Smooth muscle cell (in vitro differentiated cells): ENCODE measurements around the gene NOS1AP. TPM values are rescaled to one million over a fixed set of nuclear protein-coding genes. Genes with fewer than 3 reads are reported as not detected.

ENCODE experiments used
- DNase-seq: peaks from one replicate; lab custom pipeline; 2025; ENCODE audit not compliant: unreplicated experiment; lab: John Stamatoyannopoulos, UW
- H2AFZ ChIP-seq: fragments of 200-600 bp; sonication (generic); 2 replicates; pipeline ENCODE4 v1.6.0; 2016; ENCODE audit warnings: antibody characterized with exemption, low read depth, mild to moderate bottlenecking
- H3F3A ChIP-seq: fragments of 200-600 bp; sonication (generic); 2 replicates; pipeline ENCODE4 v1.6.0; 2017; ENCODE audit warnings: antibody characterized with exemption, low read depth
- H3K27ac ChIP-seq: fragments of 200-600 bp; sonication (generic); 2 replicates; pipeline ENCODE4 v1.5.1; 2016; ENCODE audit warnings: low read depth, mild to moderate bottlenecking
- H3K27me3 ChIP-seq: fragments of 200-600 bp; sonication (generic); 2 replicates; pipeline ENCODE4 v1.6.1; 2016; ENCODE audit warnings: low read depth, mild to moderate bottlenecking
- H3K36me3 ChIP-seq: fragments of 200-600 bp; sonication (generic); 2 replicates; pipeline ENCODE4 v1.5.1; 2016; ENCODE audit warnings: low read depth
- H3K4me1 ChIP-seq: fragments of 200-600 bp; sonication (generic); 2 replicates; pipeline ENCODE4 v1.5.1; 2016; ENCODE audit warnings: low read depth
- H3K4me2 ChIP-seq: fragments of 200-600 bp; sonication (generic); 2 replicates; pipeline ENCODE4 v1.6.0; 2016; ENCODE audit warnings: mild to moderate bottlenecking
- H3K4me3 ChIP-seq: fragments of 200-600 bp; sonication (generic); 2 replicates; pipeline ENCODE4 v1.5.1; 2016; ENCODE audit warnings: mild to moderate bottlenecking
- H3K79me2 ChIP-seq: fragments of 200-600 bp; sonication (generic); 2 replicates; pipeline ENCODE4 v1.6.0; 2016; ENCODE audit warnings: low read depth, mild to moderate bottlenecking
- H3K9ac ChIP-seq: fragments of 200-600 bp; sonication (generic); 2 replicates; pipeline ENCODE4 v1.6.0; 2016; ENCODE audit warnings: low read depth
- H3K9me3 ChIP-seq: fragments of 200-600 bp; sonication (generic); replicated peaks from 2 replicates; pipeline ENCODE4 v1.5.1; 2016; ENCODE audit warnings: low read depth
- H4K20me1 ChIP-seq: fragments of 200-600 bp; sonication (generic); 2 replicates; pipeline ENCODE4 v1.6.0; 2016; ENCODE audit warnings: low read depth
- WGBS: methylation state at CpG from one replicate; pipeline ENCODE4 v1.1.7; 2016; ENCODE audit warnings: low lambda C conversion rate; 5-methylcytosine and 5-hydroxymethylcytosine counted together
- polyA plus RNA-seq: library from polyadenylated mRNA; unstranded; fragments of >200 nt; fragmentation: Nextera tagmentation; extraction: Ambion mirVana; gene quantifications from 2 replicates; pipeline ENCODE4 v1.2.1, GENCODE V29; 2016
- total RNA-seq: library from RNA; depleted of rRNA; stranded (reverse); fragments of >200 nt; gene quantifications from 2 replicates; pipeline ENCODE4 v1.2.3, GENCODE V29; 2014
- TF ChIP-seq, protein P1 (sequence below): fragments of 200-600 bp; sonication (generic); IDR thresholded peaks from 2 replicates; pipeline ENCODE4 v1.5.1; 2017; ENCODE audit warnings: borderline replicate concordance, mild to moderate bottlenecking, antibody characterized with exemption; ENCODE audit not compliant: insufficient read depth, poor library complexity, severe bottlenecking

The NOS1AP gene
- total and polyA plus RNA-seq, 2 experiments from 2014 or later = 0.54 to 0.80 TPM

DNA sequence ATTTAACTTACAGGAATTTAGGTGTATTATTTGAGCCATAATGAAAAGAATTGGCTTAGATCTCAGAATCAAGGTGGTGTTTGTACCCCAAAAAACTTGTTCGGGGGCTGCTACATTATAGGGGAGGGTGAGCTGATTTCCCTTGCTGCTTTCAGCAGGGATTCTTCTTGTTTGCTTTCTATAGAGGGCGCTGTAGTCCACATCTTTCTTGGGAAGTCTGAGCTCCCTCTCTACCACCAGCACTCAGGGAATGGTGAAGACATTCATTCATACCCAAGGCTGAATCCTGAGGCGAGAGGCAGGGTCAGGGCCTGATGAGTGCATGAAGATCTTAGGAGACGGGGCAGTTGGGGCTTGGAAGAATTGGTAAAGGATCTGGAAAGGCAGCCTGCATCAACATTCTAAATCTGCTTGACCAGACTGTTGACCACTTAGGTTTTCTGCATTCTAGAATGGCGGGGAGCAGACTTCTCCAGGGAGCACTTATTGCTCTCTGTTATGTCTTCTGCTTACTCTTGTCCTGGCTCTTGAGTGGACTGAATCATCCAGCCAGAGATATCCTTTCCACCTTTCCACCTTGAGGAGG, 288.3 kb downstream of the NOS1AP start:
- WGBS = 48% methylated on average over 5 of the region's 5 CpGs
- DNase-seq = no peak

DNA sequence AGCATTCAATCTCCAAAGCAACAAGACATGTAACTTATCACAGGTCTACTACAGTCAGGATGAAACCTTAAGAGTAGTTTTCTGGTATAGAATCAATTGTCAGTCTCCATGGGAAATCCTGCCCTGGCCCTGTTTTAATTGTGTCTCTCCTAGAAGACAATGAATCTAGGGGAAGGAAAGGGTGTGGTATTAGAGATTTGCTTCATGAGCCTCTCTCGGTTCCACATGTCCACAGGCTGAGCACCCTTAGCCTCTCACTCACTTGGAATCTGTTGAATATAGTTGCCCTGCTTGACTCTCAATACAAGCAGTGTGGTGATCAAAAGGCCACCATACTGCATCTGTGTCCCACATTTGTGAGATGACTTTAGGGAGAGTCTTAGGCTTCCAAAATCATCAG, 289.4 kb downstream of the NOS1AP start:
- TF ChIP-seq, protein P1, sequence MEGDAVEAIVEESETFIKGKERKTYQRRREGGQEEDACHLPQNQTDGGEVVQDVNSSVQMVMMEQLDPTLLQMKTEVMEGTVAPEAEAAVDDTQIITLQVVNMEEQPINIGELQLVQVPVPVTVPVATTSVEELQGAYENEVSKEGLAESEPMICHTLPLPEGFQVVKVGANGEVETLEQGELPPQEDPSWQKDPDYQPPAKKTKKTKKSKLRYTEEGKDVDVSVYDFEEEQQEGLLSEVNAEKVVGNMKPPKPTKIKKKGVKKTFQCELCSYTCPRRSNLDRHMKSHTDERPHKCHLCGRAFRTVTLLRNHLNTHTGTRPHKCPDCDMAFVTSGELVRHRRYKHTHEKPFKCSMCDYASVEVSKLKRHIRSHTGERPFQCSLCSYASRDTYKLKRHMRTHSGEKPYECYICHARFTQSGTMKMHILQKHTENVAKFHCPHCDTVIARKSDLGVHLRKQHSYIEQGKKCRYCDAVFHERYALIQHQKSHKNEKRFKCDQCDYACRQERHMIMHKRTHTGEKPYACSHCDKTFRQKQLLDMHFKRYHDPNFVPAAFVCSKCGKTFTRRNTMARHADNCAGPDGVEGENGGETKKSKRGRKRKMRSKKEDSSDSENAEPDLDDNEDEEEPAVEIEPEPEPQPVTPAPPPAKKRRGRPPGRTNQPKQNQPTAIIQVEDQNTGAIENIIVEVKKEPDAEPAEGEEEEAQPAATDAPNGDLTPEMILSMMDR = no peak
- no peaks in the 10 kb centered on the region for H3F3A ChIP-seq
- no peak overlapping the region for H3K4me2 ChIP-seq
- no peaks in the 10 kb centered on the region for H3K4me1 ChIP-seq
- no peaks in the 10 kb centered on the region for H4K20me1 ChIP-seq
- no peak overlapping the region for H3K4me3 ChIP-seq
- WGBS = 87% methylated on average over 1 of the region's 1 CpG
- H2AFZ ChIP-seq = no peak overlapping the region
- no peak overlapping the region for H3K9ac ChIP-seq
- H3K36me3 ChIP-seq = no peaks in the 10 kb centered on the region
- H3K27me3 ChIP-seq = no peaks in the 10 kb centered on the region
- H3K27ac ChIP-seq = no peak overlapping the region
- H3K9me3 ChIP-seq = no peaks in the 10 kb centered on the region
- DNase-seq = no peak
- no peaks in the 10 kb centered on the region for H3K79me2 ChIP-seq

More for the DNA sequence above, 288.3 kb downstream of the NOS1AP start:
- Histone ChIP-seq H3K36me3 (no peaks in the 10 kb centered on the region), H3K4me1 (no peaks in the 10 kb centered on the region), H3K9me3 (no peaks in the 10 kb centered on the region), H3K27me3 (no peaks in the 10 kb centered on the region), H3K4me3 (no peak overlapping the region), H3K27ac (no peak overlapping the region), H3F3A (no peaks in the 10 kb centered on the region), H3K9ac (no peak overlapping the region), H3K79me2 (no peaks in the 10 kb centered on the region), H3K4me2 (no peak overlapping the region), H2AFZ (no peak overlapping the region), H4K20me1 (no peaks in the 10 kb centered on the region)
- TF ChIP-seq, protein P1 = peak; percentile 59

DNA sequence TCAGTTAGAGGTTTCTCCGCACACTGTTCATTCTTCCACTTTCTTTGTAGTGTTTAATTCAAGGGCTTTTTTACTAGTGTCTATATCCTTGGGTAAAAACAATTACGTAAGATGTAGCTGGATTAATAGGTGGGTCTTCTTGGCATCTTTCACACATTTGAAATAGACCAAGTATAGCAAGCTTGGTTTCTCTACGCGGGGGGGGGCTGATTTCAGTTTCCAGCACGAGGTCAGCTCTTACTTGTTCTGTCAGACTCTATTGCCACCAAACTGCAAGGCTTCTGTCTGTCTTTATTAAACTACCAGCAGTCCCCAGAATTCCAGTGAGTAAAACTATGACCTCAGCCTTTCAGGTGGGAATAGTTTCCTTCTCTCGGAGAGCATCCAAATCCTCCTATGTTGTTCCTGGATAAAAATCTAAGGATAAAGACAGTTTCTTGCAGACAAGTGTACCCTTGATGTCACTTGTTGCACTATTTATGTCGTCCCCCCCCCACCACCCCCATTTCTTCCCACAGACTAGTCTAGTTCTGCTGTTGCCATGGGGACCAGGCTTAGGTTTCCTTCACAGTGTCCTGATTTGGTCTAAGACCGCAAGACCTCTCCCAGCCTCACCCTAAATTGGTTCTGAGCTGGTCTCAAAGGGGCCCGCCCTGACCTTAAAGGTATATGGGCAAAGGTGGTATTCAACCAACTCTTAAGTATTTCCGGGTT, 290.2 kb downstream of the NOS1AP start:
- Histone ChIP-seq H3F3A (no peaks in the 10 kb centered on the region), H3K4me2 (no peak overlapping the region), H3K9me3 (no peaks in the 10 kb centered on the region), H3K9ac (no peak overlapping the region), H3K79me2 (no peaks in the 10 kb centered on the region), H2AFZ (no peak overlapping the region), H3K36me3 (no peaks in the 10 kb centered on the region), H3K4me1 (no peaks in the 10 kb centered on the region), H3K4me3 (no peak overlapping the region), H4K20me1 (no peaks in the 10 kb centered on the region), H3K27me3 (no peaks in the 10 kb centered on the region), H3K27ac (no peak overlapping the region)
- 96% methylated on average over 10 of the region's 10 CpGs for WGBS
- TF ChIP-seq, protein P1 = no peak
- DNase-seq = no peak
